Stimulated activated CD4-positive, alpha-beta T cell treated with anti-CD3 and anti-CD28 coated beads, TNF-alpha, amount 100 ng/mL, for 24 hours (primary cell): ENCODE results near the gene CELF4.

Experiments used
- DNase-seq, 3 experiments: peaks; one replicate each; pipeline ENCODE4 v3.0.0-alpha.2; 2020; ENCODE audit warnings: low read depth in 3 of 3

Gene CELF4

DNA sequence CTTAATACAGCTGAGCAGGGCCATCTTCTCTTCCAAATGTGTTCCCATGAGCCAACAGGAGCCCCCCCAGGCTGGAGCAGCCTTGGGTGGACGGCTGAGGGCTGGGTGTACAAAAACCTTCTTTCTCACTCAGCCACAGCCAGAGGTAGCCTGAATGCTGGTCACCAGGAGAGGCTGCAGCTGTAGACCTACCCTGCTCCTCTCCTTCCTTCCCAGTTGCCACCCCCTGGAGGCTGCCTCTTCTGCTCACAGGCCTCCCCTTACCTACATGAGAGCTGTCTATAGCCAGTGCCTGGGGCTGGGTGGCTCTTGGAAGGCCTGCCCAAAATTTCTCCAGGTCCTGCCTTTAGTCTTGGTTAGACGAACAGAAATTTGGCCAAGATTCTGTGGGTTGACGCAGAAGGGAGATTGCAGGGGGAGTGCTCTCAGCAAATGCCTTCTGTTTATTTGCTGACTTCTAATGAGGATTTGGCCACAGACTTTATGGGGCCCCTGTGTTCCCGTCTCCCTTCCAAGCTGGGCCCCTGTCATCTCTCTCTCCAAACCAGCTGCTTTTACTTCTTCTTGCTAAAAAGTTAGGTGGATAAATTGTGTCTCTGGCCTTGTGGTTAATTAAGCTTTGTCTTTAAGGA lies 18.3 kb downstream of the CELF4 start:
- no peak for DNase-seq

DNA sequence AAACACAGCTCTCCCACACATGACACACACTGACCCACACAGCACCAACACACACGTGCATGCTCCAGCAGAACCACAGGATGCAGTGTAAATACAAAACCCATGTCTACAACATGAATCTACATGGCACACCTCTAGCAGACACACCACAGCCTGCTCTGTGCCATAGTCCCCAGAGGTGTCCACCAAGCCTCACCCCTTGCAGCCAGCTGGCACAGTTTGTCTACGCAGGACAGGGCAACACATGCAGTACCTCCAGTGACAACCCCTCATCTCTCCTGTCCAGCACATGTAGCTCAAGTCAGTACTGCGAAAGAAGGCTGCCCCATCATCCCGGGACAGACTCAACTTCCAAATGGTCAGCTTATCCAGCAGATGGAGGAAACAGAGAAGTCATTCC lies 18.9 kb downstream of the CELF4 start:
- no peak for DNase-seq

DNA sequence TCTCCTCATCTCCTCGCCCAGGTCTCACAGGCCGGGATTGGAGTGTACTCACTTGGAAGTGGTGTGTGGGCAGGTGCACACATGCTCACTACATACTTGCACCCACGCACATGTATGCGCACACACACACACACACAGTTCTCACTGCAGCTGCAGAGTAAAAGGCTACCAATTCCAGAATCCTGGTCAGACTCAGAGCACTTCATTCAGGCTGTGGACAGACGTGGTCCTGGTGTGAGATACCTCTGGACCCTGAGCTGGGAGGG lies 19.4 kb downstream of the CELF4 start:
- no peak for DNase-seq

GRCh38 chr18:37545461-37546271 lies 19.9 kb downstream of the CELF4 start:
- no peak for DNase-seq

GRCh38 chr18:37544713-37545112 lies 20.9 kb downstream of the CELF4 start:
- no peak for DNase-seq

- no peak for DNase-seq
Observed at GRCh38 chr18:37544217-37544616, 21.4 kb downstream of the CELF4 start.

DNA sequence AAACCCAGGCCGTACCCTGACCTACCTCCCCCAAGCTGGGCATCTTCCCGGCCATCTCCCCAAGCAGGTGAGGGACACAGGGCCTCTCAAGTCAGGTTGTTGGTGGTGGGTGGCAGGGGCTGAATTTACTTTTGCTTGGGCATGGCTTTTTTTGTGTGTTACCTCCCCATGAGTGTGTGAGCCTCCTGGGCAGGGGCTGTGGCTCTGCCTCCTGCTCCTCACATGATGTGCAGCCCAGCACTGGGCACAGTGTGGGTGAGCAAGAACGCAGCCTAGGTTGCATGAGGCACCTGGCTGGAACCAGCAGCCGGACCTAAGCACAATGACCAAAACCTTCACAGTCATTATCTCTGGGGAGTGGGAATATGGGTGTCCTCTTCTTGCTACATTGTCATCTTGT lies 22.3 kb downstream of the CELF4 start:
- no peak for DNase-seq

DNA sequence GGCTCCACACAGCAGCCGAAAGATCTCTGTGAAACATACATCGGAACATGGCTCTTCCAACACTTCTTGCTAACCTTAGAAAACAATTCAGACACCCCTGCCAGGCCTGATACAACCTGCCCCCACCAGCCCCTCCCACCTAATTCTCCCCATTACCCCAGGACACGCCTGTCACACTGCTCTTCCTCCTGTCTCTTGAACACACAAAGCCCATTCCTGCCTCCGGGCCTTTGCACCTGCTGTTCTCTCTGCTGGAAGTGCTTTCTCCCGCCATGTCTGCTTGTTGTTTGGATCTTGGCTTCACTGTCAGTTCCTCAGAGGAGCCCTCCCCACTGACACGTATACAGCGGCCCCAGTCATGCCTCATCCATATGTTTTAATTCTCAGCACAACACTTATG lies 24.1 kb downstream of the CELF4 start:
- DNase-seq = no peak

DNA sequence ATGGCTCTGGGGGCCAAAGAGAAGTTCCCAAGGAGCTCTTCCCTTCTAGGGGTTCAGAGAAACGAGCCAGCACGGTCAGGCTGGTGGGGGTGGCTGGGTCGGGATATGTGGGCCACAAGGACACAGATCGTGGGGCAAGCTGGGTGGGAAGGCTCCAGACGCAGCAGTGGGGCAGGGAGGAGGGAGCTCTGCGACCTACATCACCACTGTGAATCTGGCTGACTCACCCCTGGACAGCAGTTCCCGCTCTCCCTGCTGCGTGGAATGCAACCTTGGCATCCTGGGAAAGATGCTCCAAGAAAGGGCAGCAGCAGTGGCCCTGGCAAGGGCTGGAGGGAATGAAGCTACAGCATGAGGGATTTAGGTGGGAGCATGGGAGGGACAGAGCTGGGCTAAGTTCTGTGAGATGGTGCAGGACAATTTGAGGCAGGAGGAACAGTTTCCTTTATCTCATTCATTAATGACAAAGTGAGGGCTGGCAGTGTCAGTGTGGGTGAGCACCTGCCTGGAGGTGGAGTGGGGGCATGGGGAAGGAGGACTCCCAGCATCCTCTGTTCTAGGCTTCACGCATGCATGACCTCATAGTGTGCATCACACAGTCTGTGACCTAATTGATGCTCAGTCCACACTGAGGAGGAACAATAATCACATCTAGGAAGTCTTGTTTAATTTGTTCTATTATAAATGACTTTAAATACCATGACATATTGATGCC lies 25.0 kb downstream of the CELF4 start:
- DNase-seq = no peak

GRCh38 chr18:37539236-37539635 lies 26.4 kb downstream of the CELF4 start:
- no peak for DNase-seq

GRCh38 chr18:37538526-37539205 lies 26.9 kb downstream of the CELF4 start:
- DNase-seq = no peak

DNA sequence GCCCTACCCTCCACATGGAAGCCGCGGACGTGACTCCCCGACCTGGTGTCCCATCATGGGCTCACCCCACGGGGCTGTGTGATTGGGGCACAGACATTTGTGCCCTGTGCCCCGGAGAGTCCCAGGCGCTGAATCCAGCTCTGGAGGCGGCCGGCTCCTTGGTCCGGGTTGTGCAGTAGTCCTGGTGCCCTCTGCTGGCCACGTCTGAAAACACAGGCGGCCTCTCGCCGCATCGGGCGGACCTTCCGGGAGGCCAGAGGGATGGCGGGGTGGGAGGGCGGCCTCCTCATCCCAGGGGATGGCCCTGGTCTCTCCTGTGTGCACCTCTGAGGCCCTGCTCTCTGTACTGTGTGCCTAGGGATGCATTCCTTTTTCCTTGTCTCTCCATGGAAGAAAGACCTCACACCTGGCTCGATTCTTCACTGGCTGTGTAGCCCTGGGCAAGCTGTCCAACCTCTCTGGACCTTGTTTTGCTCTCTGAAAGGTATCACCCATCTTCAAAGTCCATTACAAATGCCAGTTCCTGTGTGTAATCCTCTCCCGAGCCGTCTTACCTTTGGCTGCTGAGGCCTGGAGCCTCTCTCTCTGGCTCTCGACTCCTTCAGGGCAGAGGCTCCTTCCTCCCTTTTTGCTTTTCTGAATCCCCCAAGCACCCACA lies 27.6 kb downstream of the CELF4 start:
- DNase-seq = peak in 2 of 3 experiments; percentile 11 to 60

DNA sequence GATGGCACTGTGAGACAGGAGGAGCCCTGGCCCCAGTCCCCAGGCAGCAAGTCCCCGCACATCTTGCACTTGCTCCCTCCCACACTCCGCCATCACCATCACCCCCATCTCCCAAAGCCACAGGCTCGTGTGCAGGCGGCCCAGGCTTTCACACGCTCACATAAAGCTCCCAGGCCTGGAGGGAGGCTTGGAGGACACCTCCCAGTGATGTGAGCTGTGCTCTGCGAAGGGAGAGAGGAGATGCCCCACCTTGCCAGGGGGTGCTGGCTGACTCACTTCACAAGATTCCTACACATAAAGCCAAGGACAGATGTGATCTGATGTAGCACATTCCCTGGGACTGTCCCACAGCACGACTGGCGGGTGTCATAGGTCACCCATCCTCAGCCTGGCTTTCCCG lies 28.9 kb downstream of the CELF4 start:
- no peak for DNase-seq

GRCh38 chr18:37535968-37536367 lies 29.6 kb downstream of the CELF4 start:
- DNase-seq = no peak

DNA sequence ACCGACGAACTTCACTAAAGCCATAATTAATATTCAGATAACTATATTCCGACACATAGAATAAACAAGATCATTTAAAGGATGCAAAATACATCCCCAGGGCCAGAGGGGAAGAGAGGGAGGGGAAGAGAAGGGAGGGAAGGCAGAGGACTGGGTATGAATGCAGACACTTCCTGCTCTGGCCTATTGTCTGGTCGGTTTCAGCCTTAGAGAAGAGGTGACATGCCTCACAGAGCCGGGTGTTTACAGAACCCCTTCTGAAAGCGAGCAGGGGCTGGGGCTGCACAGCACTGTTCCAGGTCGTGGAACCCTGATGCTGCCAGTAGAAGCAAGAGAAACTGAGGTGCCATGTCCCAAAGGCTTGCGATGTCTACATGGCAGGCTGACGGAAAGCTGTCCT lies 31.0 kb downstream of the CELF4 start:
- DNase-seq = no peak

DNA sequence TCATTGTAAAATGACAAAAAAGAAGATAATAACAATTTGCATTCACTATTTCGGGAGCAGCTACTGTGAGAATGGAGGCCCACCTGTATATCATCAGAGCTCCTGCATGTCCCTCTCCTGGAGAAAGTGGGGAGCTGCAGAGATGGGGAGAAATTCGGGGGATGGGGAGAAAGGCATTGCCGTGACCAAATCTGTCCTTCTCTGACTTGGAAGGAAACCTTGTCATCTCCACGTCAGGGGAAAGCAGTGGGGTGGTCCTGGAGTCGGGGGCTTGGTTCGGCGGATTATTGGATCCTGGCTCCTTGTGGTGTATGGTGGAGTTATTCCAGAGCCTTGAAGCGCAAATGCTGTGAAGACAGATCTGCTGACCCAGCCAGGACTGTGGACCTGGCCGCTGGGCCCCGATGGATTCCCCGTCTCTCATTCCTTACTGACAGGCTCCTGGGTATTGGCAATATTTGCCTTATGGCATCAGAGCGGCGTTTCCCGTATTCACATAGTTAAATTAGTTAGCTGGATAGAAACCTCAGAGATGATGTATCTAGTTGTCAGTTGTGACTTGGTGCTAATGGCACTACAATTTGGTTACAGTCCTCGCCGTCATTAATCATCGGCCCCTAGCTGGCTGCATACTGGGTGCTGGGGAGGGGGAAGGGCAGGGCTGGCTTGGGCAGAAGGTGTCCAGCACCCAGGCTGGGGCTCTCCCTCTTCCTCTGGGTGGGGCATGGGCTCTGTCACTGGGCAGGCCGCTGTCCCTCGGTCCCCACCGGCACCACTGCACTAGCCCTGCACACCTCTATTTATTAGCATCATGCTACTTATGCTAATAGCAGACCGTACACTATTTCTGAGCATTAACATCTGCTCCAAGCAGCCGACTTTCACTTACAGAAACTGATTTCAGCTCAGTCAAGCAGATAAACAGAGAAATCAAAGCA lies 31.7 kb downstream of the CELF4 start:
- DNase-seq = no peak

GRCh38 chr18:37532917-37533316 lies 32.7 kb downstream of the CELF4 start:
- DNase-seq = no peak

- no peak for DNase-seq
Observed at GRCh38 chr18:37529863-37530262, 35.7 kb downstream of the CELF4 start.

- no peak for DNase-seq
Observed at GRCh38 chr18:37529296-37529695, 36.3 kb downstream of the CELF4 start.

DNA sequence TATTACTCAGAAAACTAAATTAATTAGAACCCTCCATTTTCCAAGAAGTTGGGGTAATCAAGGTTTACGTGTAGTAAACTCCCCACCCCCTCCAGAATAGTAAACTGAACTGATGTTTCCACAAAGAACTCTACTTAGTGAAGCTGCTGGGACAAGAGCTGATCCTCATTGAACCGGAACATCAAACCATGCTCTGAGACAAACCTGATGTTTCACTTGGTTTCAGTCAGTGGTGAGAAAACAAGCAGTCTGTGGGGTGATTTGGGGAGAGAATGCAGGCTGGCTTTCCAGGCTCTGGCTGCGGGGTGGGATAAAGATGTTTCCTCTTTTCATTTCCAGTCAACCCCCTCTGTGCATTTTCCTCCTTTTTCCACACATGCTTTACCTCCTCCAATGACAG lies 38.2 kb downstream of the CELF4 start:
- no peak for DNase-seq

DNA sequence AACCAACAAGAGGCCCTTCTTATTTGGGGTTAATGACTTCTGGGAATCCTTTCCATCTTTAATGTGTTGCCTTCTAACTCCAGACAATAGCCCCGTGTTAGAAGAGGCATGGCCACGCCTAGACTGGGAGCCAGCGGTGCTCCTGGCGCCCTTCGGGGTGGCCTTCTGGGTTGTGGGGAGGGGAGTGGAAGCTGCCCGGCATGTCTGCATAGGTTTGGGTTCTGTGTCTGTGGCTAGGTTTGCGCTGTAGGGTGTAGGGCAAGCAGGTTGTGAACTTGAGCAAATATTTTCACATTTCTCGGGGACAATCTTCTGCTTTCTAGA lies 40.4 kb downstream of the CELF4 start:
- DNase-seq = no peak
